Activated CD4-positive, alpha-beta memory T cell treated with anti-CD3 and anti-CD28 coated beads, Interleukin-2, amount 10 ng/mL, durations not matched to agents 7 days and 5 days (primary cell): ENCODE data around the gene FAM83E. TPM values are rescaled to one million over a fixed set of nuclear protein-coding genes. Genes with fewer than 3 reads are reported as not detected.

Experiments
- CTCF ChIA-PET: fragments of 350-600 bp; sonication (Branson Sonifier 250); formaldehyde crosslinking; loops from one replicate; lab custom pipeline; 2021; ENCODE audit warnings: antibody characterized with exemption, inconsistent platforms; lab: Charles Lee
- POLR2A ChIA-PET: fragments of 350-600 bp; sonication (Branson Sonifier 250); formaldehyde crosslinking; loops from one replicate; lab custom pipeline; 2021; ENCODE audit warnings: antibody characterized with exemption; lab: Charles Lee
- DNase-seq: peaks from one replicate; pipeline ENCODE4 v3.0.0-alpha.2; 2020
- H3K27ac Mint-ChIP-seq: one replicate; pipeline ENCODE4 v1.8.0; 2021; ENCODE audit warnings: mild to moderate bottlenecking, mixed read lengths
- H3K27me3 Mint-ChIP-seq: one replicate; pipeline ENCODE4 v1.8.0; 2021; ENCODE audit warnings: mixed read lengths
- H3K36me3 Mint-ChIP-seq: one replicate; pipeline ENCODE4 v1.8.0; 2021; ENCODE audit warnings: low read depth, mixed read lengths
- H3K4me1 Mint-ChIP-seq: one replicate; pipeline ENCODE4 v1.8.0; 2021; ENCODE audit warnings: mixed read lengths
- H3K4me3 Mint-ChIP-seq: one replicate; pipeline ENCODE4 v1.8.0; 2021; ENCODE audit warnings: mild to moderate bottlenecking, mixed read lengths
- H3K9me3 Mint-ChIP-seq: one replicate; pipeline ENCODE4 v1.8.0; 2021; ENCODE audit warnings: mixed read lengths
- total RNA-seq, 2 experiments: library from RNA; stranded (reverse); gene quantifications; one replicate each; pipeline ENCODE4 v1.2.3, GENCODE V29; 2021

Gene FAM83E
- total RNA-seq, 2 experiments from 2014 or later, result 1.3 to 2.6 TPM

DNA sequence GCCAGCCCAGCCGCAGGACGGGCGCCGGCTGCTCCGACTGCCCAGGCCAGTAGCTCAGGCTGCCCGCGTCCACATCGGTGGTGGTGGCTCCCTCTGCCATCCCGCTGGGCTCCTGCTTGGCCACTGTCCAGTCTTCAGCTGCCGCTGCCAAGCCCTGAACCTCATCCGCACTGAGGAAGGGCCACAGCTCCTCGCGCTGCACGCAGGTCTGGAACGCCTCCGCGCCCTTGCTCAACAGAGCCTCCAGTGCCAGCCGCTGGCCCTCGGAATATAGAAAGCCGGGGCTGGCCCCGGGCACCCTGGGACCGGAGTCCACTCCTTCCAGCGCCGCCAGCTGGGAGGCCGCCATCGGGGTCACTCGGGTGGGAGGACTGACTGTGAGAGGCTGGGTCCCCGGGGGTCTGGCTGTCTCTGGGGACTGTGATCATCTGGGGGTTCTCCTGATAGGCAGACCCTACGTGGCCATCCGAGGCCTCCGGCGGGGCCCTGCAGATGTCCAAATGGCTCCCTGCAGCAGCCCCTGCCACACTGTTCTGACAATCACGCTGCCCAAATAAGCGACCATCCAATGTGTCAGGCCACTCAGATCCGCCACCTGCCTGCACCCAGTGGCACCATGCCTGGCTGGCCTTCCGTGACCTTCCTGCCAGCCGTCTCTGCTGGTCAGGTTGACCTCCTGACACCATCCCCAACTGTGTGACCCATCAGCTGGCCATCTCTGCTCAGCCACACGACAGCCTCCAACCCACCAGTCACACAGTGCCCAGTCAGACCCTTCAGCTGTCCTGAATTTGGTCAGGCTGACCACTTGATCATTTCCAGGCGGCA lies 1.6 kb downstream of the FAM83E start:
- Mint-ChIP-seq H3K27ac (peak overlapping the region; percentile 50), H3K9me3 (no peaks in the 10 kb centered on the region), H3K4me1 (peaks cover 33% of the 10 kb centered on the region), H3K27me3 (no peaks in the 10 kb centered on the region), H3K36me3 (peaks cover 41% of the 10 kb centered on the region), H3K4me3 (no peak overlapping the region)
- POLR2A ChIA-PET, result interaction anchor here (1.3 to 1.7 kb wide), 2 partner anchors 8 to 12 kb away, joined by 3 to 5 read pairs; no protein-coding TSS in a partner anchor
- CTCF ChIA-PET, result no interaction called here
- DNase-seq, result no peak

DNA sequence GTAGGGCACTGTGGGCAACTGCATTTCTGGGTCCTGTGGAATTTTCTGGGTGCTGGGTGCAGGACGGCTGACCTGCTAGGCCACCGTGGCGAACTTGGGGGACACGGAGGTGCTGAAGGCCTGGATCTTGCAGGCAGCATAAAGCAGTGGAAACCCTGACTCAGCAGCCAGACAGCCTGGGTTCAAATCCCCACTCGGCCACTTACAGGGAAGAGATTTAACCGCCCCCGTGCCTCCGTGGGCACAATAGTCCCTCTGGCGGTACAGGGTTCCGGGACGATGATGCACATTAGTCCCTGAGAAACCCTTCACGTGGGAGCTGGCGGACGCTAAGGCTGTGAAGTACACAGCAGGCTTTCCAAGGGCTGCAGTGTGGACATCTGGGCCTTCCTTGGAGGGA lies 3.0 kb downstream of the FAM83E start:
- no peak overlapping the region for H3K27ac Mint-ChIP-seq
- H3K4me1 Mint-ChIP-seq, result peaks cover 24% of the 10 kb centered on the region
- no peak for DNase-seq
- no peak overlapping the region for H3K4me3 Mint-ChIP-seq
- H3K27me3 Mint-ChIP-seq, result no peaks in the 10 kb centered on the region
- H3K9me3 Mint-ChIP-seq, result no peaks in the 10 kb centered on the region
- POLR2A ChIA-PET, result no interaction called here
- CTCF ChIA-PET, result interaction anchor here (1.1 to 1.8 kb wide), 3 partner anchors 23 to 230 kb away, joined by 3 to 5 read pairs (median 3); no protein-coding TSS in a partner anchor
- peaks cover 27% of the 10 kb centered on the region for H3K36me3 Mint-ChIP-seq

DNA sequence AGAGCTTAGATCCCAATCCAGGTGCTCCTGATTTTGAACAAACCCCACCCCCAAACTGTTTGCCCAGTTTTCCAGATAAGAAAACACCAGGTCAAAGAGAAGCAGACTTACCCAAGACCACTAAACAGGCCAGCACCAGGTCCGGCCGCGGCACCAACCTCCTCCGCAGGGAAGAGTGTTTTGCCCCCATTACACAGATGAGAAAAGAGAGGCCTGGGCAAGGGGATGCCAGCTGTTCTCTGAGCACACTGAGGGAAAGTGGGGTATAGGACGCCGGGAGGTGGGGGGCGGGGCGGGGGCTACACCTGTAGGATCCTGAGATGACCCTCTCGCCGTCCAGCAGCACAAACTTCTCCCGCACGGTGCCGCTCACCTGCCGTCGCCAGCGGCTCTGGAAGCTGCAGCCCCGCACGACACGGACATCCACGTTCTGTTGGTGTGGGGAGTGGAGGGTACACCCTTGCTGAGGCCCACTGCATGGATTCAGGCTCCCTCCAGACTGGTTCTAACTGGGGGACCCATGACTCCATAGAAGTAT lies 5.2 kb downstream of the FAM83E start:
- Mint-ChIP-seq H3K36me3 (peaks cover 8% of the 10 kb centered on the region), H3K4me3 (no peak overlapping the region), H3K27me3 (no peaks in the 10 kb centered on the region), H3K9me3 (no peaks in the 10 kb centered on the region), H3K27ac (no peak overlapping the region), H3K4me1 (peaks cover 6% of the 10 kb centered on the region)
- no peak for DNase-seq
- ChIA-PET POLR2A (interaction anchor here (1.0 to 6.0 kb wide), 5 partner anchors 8 to 104 kb away, joined by 3 to 51 read pairs (median 4); partner anchors contain the start of genes RPL18 and SPHK2), CTCF (interaction anchor here (1.1 to 3.0 kb wide), 9 partner anchors 9 to 218 kb away, joined by 3 to 41 read pairs (median 8); partner anchors contain the start of genes KDELR1, RPL18 and SPHK2)

DNA sequence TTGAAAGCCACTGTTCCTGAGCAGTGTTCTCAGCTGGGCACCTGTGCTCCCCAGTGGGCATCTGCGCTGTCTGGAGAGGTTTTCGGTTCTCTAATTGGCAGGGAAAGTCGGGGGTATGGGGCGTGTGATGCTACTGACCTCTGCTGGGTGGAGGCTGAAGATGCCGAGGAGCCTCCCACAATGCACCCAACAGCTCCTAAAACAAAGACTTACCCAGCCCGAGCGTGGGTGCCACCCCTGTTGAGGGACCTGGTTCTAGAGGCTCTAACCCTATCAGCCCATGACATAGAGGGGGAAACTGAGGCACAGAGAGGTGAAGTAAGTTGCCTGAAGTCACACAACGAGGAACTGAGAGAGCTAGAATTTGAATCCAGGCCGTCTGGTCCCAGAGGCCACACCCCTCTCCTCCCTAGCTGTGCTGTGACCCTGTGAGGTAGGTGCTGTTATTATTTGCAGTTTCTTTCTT lies 6.0 kb downstream of the FAM83E start:
- DNase-seq, result peak; percentile 73
- H3K4me3 Mint-ChIP-seq, result no peak overlapping the region
- H3K36me3 Mint-ChIP-seq, result peaks cover 3% of the 10 kb centered on the region
- H3K9me3 Mint-ChIP-seq, result no peaks in the 10 kb centered on the region
- no peaks in the 10 kb centered on the region for H3K27me3 Mint-ChIP-seq
- ChIA-PET CTCF (interaction anchor here (0.6 to 3.0 kb wide), 15 partner anchors 8 to 1315 kb away, joined by 3 to 41 read pairs (median 6); partner anchors contain the start of genes KDELR1, RPL18 and SPHK2), POLR2A (interaction anchor here (1.0 to 6.0 kb wide), 5 partner anchors 9 to 114 kb away, joined by 3 to 51 read pairs (median 3); partner anchors contain the start of genes RPL18 and SPHK2)
- peaks cover 4% of the 10 kb centered on the region for H3K4me1 Mint-ChIP-seq
- peak overlapping the region; percentile 19 for H3K27ac Mint-ChIP-seq

DNA sequence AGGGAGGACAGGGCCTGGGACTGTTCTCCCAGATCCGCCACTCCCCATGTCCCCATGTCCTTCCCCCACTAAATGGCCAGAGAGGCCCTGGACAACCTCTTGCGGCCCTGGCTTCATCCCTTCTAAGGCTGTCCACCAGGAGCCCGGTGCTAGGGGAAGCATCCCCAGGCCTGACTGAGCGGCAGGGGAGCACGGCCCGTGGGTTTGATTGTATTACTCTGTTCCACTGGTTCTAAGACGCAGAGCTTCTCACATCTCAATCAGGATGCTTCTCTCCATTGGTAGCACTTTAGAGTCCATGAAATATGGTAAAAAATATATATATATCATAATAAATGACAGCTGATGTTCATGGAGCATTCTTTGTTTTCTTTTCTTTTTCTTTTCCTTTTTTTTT lies 7.5 kb downstream of the FAM83E start:
- H3K27ac Mint-ChIP-seq, result no peak overlapping the region
- no peak overlapping the region for H3K4me3 Mint-ChIP-seq
- no peaks in the 10 kb centered on the region for H3K36me3 Mint-ChIP-seq
- peaks cover 4% of the 10 kb centered on the region for H3K4me1 Mint-ChIP-seq
- ChIA-PET CTCF (interaction anchor here (0.9 to 3.0 kb wide), 5 partner anchors 9 to 118 kb away, joined by 3 to 24 read pairs (median 4); no protein-coding TSS in a partner anchor), POLR2A (interaction anchor here (6.0 kb wide), 1 partner anchor 10 kb away, joined by 51 read pairs; the partner anchor contains the start of genes RPL18 and SPHK2)
- no peaks in the 10 kb centered on the region for H3K27me3 Mint-ChIP-seq
- no peaks in the 10 kb centered on the region for H3K9me3 Mint-ChIP-seq
- no peak for DNase-seq

DNA sequence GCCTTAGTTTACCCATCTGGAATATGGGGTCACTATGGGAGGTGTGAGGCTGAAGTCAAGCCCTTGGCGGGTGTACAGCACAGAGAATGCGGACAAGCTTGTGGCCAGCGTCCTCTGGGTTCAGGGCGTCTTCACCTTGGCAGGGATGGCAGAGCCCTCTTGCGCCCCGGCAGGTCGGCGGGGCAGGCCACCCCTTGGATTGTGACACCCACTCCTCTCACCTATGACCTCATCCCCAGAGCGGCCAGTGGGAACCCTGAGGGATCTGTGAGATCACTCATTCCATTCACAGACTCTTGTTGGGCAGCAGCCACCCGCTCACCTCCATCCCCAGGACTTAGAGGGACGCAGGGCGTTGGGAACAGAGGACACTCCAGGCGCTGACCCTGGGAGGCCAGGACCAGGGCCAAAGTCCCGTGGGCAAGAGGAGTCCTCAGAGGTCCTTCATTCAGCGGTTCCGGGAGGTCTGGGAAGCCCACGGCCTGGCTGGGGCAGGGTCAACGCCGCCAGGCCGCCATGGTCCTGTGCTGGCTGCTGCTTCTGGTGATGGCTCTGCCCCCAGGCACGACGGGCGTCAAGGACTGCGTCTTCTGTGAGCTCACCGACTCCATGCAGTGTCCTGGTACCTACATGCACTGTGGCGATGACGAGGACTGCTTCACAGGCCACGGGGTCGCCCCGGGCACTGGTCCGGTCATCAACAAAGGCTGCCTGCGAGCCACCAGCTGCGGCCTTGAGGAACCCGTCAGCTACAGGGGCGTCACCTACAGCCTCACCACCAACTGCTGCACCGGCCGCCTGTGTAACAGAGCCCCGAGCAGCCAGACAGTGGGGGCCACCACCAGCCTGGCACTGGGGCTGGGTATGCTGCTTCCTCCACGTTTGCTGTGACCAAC lies 8.2 kb downstream of the FAM83E start, which contains the start of gene SPACA4:
TSS of gene SPACA4 (plus strand) at position 280 of the 896 bp plus-strand sequence. CDS start at position 517, 237 bp downstream.
- no peak within 1 kb of the TSS for H3K27ac Mint-ChIP-seq
- no peaks in the 10 kb centered on the region for H3K27me3 Mint-ChIP-seq
- ChIA-PET CTCF (interaction anchor here (0.9 to 3.0 kb wide), 7 partner anchors 10 to 117 kb away, joined by 3 to 24 read pairs (median 4); no protein-coding TSS in a partner anchor), POLR2A (interaction anchor here (0.7 to 6.0 kb wide), 2 partner anchors 10 to 11 kb away, joined by 4 to 51 read pairs; partner anchors contain the start of genes RPL18 and SPHK2)
- no peak within 1 kb of the TSS for H3K4me3 Mint-ChIP-seq
- H3K4me1 Mint-ChIP-seq, result peaks cover 4% of the 10 kb centered on the region
- no peak for DNase-seq
- H3K9me3 Mint-ChIP-seq, result no peaks in the 10 kb centered on the region
- H3K36me3 Mint-ChIP-seq, result no peaks in the 10 kb centered on the region

DNA sequence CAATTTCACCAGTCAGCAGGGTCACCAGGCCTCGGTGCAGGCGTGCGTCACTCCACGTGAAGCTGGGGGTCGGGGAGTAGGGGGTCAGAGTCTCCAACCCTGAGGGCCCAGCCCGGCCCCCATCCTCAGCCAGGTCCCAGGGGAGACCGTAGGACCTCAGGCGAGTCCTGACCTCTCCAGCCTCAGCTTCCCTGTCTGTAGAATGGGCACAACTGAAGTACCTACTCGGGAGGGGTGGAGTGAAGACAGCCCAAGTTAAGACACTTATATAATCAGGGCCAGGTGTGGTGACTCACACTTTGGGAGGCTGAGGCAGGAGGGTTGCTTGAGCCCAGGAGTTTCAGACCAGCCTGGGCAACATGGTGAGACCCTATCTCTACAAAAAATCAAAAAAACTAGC lies 11.0 kb downstream of the FAM83E start:
- POLR2A ChIA-PET, result interaction anchor here (1.9 kb wide), 1 partner anchor 15 kb away, joined by 6 read pairs; the partner anchor contains the start of genes RPL18 and SPHK2
- no peaks in the 10 kb centered on the region for H3K36me3 Mint-ChIP-seq
- H3K4me1 Mint-ChIP-seq, result peaks cover 3% of the 10 kb centered on the region
- CTCF ChIA-PET, result no interaction called here
- H3K27ac Mint-ChIP-seq, result no peak overlapping the region
- no peaks in the 10 kb centered on the region for H3K9me3 Mint-ChIP-seq
- H3K4me3 Mint-ChIP-seq, result no peak overlapping the region
- no peak for DNase-seq
- no peaks in the 10 kb centered on the region for H3K27me3 Mint-ChIP-seq

DNA sequence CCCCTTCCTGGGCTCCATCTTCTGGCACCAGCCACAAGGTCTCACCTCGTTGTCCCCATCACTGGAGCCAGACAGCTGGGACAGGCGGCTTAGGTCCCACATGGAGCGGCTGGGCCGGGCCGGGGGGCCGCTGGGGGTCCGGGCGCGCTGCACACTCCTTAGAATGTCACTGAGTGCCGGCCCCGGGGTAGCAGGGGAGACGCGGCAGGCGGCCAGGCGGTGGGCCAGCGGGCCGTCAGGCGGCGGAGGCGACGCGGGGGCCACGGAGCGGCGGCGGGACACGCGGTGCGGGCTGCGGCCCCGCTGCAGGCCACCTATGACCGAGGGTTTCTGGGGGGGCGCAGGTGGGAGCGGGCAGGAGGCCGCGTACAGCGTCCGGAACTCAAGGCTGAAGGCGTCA lies 11.4 kb downstream of the FAM83E start:
- no peaks in the 10 kb centered on the region for H3K9me3 Mint-ChIP-seq
- ChIA-PET POLR2A (interaction anchor here (1.9 kb wide), 1 partner anchor 15 kb away, joined by 6 read pairs; the partner anchor contains the start of genes RPL18 and SPHK2), CTCF (no interaction called here)
- H3K36me3 Mint-ChIP-seq, result no peaks in the 10 kb centered on the region
- H3K4me1 Mint-ChIP-seq, result peaks cover 3% of the 10 kb centered on the region
- no peak for DNase-seq
- H3K27me3 Mint-ChIP-seq, result no peaks in the 10 kb centered on the region
- H3K4me3 Mint-ChIP-seq, result no peak overlapping the region
- no peak overlapping the region for H3K27ac Mint-ChIP-seq

DNA sequence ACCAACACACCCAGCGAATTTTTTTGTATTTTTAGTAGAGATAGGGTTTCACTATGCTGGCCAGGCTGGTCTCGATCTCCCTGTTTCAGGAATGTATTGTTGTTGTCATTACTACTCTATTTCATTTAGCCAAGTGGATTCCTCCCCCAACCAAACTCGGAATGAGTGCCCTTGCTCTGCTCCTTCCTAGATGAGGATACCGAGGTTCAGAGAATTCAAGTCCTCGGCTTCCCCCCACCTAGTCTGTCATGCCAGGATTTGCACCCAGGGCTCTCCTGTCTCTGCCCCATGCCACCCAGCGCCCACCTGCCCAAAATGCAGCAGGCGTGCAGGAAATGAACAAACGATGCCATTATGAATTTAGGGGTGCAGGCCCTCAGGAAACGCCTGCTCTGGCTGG lies 11.9 kb downstream of the FAM83E start:
- Mint-ChIP-seq H3K9me3 (no peaks in the 10 kb centered on the region), H3K4me3 (no peak overlapping the region), H3K27me3 (no peaks in the 10 kb centered on the region), H3K4me1 (peaks cover 3% of the 10 kb centered on the region), H3K36me3 (no peaks in the 10 kb centered on the region), H3K27ac (no peak overlapping the region)
- ChIA-PET POLR2A (interaction anchor here (1.9 kb wide), 1 partner anchor 16 kb away, joined by 6 read pairs; the partner anchor contains the start of genes RPL18 and SPHK2), CTCF (interaction anchor here (1.2 kb wide), 1 partner anchor 14 kb away, joined by 7 read pairs; no protein-coding TSS in a partner anchor)
- no peak for DNase-seq

DNA sequence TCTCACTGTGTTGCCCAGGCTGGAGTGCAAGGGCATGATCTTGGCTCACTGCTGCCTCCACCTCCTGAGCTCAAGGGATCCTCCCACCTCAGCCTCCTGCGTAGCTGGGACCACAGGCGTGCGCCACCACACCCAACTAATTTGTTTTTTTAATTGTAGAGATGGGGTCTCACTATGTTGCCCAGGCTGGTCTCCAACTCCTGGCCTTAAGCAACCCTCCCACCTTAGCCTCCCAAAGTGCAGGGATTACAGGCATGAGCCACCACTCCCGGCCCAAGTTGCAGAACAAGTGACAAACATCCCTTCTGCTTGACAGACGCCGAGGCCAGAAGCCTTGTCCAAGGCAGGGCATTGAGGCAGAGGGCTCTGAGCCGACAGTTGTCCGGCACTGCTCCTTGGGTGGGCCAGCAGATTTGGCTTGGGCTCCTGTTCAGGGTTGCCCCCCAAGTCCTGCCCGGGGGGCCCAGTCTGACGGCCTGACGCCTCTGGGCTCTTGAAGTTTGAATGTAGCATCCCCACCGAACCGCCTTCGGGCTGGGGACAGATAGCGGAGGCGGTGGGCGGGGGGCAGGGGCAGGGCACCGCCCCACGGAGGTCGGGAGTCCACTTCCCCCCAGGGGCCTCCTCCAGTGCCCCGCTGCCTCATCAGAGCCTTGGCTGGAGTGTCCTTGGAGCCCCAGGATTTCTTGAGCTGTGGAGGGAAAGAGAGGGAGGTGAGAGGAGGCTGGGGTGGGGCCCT lies 14.0 kb downstream of the FAM83E start:
- H3K4me3 Mint-ChIP-seq, result no peak overlapping the region
- no peak overlapping the region for H3K27ac Mint-ChIP-seq
- H3K27me3 Mint-ChIP-seq, result no peaks in the 10 kb centered on the region
- ChIA-PET POLR2A (interaction anchor here (0.8 to 1.4 kb wide), 2 partner anchors 12 to 16 kb away, joined by 3 to 4 read pairs; no protein-coding TSS in a partner anchor), CTCF (no interaction called here)
- H3K9me3 Mint-ChIP-seq, result no peaks in the 10 kb centered on the region
- DNase-seq, result no peak
- peaks cover 15% of the 10 kb centered on the region for H3K4me1 Mint-ChIP-seq
- H3K36me3 Mint-ChIP-seq, result peaks cover 9% of the 10 kb centered on the region

DNA sequence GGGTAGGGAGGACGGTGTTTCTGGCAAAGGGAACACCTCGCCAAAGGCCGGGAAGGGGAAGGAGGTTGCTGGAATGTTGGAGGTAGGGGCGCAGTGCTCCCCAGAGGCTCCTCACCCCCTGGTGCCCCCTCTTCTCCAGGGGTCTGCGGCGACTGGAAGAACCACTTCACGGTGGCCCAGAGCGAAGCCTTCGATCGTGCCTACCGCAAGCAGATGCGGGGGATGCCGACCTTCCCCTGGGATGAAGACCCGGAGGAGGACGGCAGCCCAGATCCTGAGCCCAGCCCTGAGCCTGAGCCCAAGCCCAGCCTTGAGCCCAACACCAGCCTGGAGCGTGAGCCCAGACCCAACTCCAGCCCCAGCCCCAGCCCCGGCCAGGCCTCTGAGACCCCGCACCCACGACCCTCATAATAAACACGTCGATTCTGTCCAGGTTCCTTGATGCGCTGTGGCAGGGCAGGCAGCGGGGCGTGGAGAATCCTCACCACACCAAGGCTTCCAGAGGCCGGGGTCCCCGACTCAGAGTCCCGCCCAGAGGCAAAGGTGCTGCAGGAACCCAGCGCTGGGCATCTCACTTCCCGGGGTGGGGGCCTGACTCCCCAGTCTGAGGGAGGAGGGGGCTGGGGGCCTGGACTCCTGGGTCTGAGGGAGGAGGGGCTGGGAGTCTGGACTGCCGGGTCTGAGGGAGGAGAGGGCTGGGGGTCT lies 15.7 kb downstream of the FAM83E start:
- H3K4me3 Mint-ChIP-seq, result peak overlapping the region; percentile 21
- peaks cover 29% of the 10 kb centered on the region for H3K4me1 Mint-ChIP-seq
- no peak for DNase-seq
- H3K27ac Mint-ChIP-seq, result no peak overlapping the region
- H3K27me3 Mint-ChIP-seq, result no peaks in the 10 kb centered on the region
- H3K36me3 Mint-ChIP-seq, result peaks cover 16% of the 10 kb centered on the region
- POLR2A ChIA-PET, result no interaction called here
- H3K9me3 Mint-ChIP-seq, result no peaks in the 10 kb centered on the region
- CTCF ChIA-PET, result no interaction called here
